Astrocyte (in vitro differentiated cells and primary cell): ENCODE results near the gene MYO3B. TPM values are rescaled to one million over a fixed set of nuclear protein-coding genes. Genes with fewer than 3 reads are reported as not detected.

Source experiments
- DNase-seq: peaks from one replicate; pipeline ENCODE4 v3.0.0-alpha.2; 2010; ENCODE audit warnings: low read depth
- FAIRE-seq: peaks from 2 replicates; lab custom pipeline; 2011; peaks lifted over from hg19 to GRCh38; lab: Jason Lieb, UNC
- H2AFZ ChIP-seq: 2 replicates; pipeline ENCODE4 v1.6.0; 2012; ENCODE audit warnings: low read depth, low read length, inconsistent platforms
- H3K27ac ChIP-seq: 2 replicates; pipeline ENCODE4 v1.5.1; 2011; ENCODE audit warnings: low read depth, low read length, inconsistent platforms
- H3K27me3 ChIP-seq: 2 replicates; pipeline ENCODE4 v1.6.0; 2011; ENCODE audit warnings: low read length, inconsistent platforms; ENCODE audit not compliant: insufficient read depth
- H3K36me3 ChIP-seq: 2 replicates; pipeline ENCODE4 v1.5.1; 2011; ENCODE audit warnings: low read length, inconsistent platforms; ENCODE audit not compliant: insufficient read depth
- H3K4me1 ChIP-seq: 2 replicates; pipeline ENCODE4 v1.5.1; 2011; ENCODE audit warnings: low read length, inconsistent platforms; ENCODE audit not compliant: insufficient read depth
- H3K4me2 ChIP-seq: 2 replicates; pipeline ENCODE4 v1.6.0; 2012; ENCODE audit warnings: low read length, inconsistent platforms
- H3K4me3 ChIP-seq: 2 replicates; pipeline ENCODE4 v1.5.1; 2011; ENCODE audit warnings: low read depth, mild to moderate bottlenecking, low read length, inconsistent platforms; ENCODE audit not compliant: insufficient read depth
- H3K79me2 ChIP-seq: 2 replicates; pipeline ENCODE4 v1.6.0; 2012; ENCODE audit warnings: mild to moderate bottlenecking, low read length, inconsistent platforms; ENCODE audit not compliant: insufficient read depth
- H3K9ac ChIP-seq: 2 replicates; pipeline ENCODE4 v1.6.0; 2012; ENCODE audit warnings: mild to moderate bottlenecking, low read length, inconsistent platforms
- H3K9me3 ChIP-seq: 2 replicates; pipeline ENCODE4 v1.5.1; 2012; ENCODE audit warnings: low read depth, mild to moderate bottlenecking, low read length, inconsistent platforms; ENCODE audit not compliant: insufficient read depth
- H4K20me1 ChIP-seq: 2 replicates; pipeline ENCODE4 v1.6.0; 2012; ENCODE audit warnings: low read length, inconsistent platforms; ENCODE audit not compliant: insufficient read depth
- H3K27ac Mint-ChIP-seq: one replicate; pipeline ENCODE4 v1.8.0; 2021; ENCODE audit warnings: mild to moderate bottlenecking, mixed read lengths; ENCODE audit not compliant: unreplicated experiment
- H3K27me3 Mint-ChIP-seq: one replicate; pipeline ENCODE4 v1.8.0; 2021; ENCODE audit warnings: low read depth, mixed read lengths; ENCODE audit not compliant: unreplicated experiment
- H3K36me3 Mint-ChIP-seq: one replicate; pipeline ENCODE4 v1.8.0; 2021; ENCODE audit warnings: low read depth, mixed read lengths; ENCODE audit not compliant: unreplicated experiment
- H3K4me1 Mint-ChIP-seq: one replicate; pipeline ENCODE4 v1.8.0; 2021; ENCODE audit warnings: low read depth, mixed read lengths; ENCODE audit not compliant: unreplicated experiment
- H3K4me3 Mint-ChIP-seq: one replicate; pipeline ENCODE4 v1.8.0; 2021; ENCODE audit warnings: mild to moderate bottlenecking, moderate library complexity, mixed read lengths; ENCODE audit not compliant: unreplicated experiment
- H3K9me3 Mint-ChIP-seq: one replicate; pipeline ENCODE4 v1.8.0; 2021; ENCODE audit warnings: mild to moderate bottlenecking, mixed read lengths; ENCODE audit not compliant: unreplicated experiment
- EZH2 ChIP-seq: IDR thresholded peaks from 2 replicates; pipeline ENCODE4 v1.6.1; 2012; ENCODE audit warnings: mild to moderate bottlenecking, low read length, inconsistent platforms; ENCODE audit not compliant: insufficient read depth
- total RNA-seq: library from RNA; stranded (reverse); gene quantifications from 2 replicates; pipeline ENCODE4 v1.2.1, GENCODE V29; 2021
- TF ChIP-seq, protein P1 (sequence below): IDR thresholded peaks from 2 replicates; pipeline ENCODE4 v1.5.1; 2011; ENCODE audit warnings: low read depth, mild to moderate bottlenecking, inconsistent platforms, low read length, moderate library complexity; ENCODE audit not compliant: insufficient read depth

MYO3B gene
- total RNA-seq, 1 donor from 2014 or later = not detected

GRCh38 chr2:170204298-170204951 lies 26.5 kb downstream of the MYO3B start:
- no peaks in the 10 kb centered on the region for H3K27me3 ChIP-seq
- TF ChIP-seq EZH2 = no peak
- TF ChIP-seq, protein P1, sequence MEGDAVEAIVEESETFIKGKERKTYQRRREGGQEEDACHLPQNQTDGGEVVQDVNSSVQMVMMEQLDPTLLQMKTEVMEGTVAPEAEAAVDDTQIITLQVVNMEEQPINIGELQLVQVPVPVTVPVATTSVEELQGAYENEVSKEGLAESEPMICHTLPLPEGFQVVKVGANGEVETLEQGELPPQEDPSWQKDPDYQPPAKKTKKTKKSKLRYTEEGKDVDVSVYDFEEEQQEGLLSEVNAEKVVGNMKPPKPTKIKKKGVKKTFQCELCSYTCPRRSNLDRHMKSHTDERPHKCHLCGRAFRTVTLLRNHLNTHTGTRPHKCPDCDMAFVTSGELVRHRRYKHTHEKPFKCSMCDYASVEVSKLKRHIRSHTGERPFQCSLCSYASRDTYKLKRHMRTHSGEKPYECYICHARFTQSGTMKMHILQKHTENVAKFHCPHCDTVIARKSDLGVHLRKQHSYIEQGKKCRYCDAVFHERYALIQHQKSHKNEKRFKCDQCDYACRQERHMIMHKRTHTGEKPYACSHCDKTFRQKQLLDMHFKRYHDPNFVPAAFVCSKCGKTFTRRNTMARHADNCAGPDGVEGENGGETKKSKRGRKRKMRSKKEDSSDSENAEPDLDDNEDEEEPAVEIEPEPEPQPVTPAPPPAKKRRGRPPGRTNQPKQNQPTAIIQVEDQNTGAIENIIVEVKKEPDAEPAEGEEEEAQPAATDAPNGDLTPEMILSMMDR = no peak
- H3K9ac ChIP-seq = no peak overlapping the region
- H3K4me3 ChIP-seq = no peak overlapping the region
- H3K27ac ChIP-seq = no peak overlapping the region
- Mint-ChIP-seq H3K9me3 (peaks cover 6% of the 10 kb centered on the region), H3K4me3 (no peak overlapping the region), H3K36me3 (no peaks in the 10 kb centered on the region), H3K4me1 (peaks cover 5% of the 10 kb centered on the region), H3K27me3 (no peaks in the 10 kb centered on the region), H3K27ac (no peak overlapping the region)
- H3K4me2 ChIP-seq = no peak overlapping the region
- no peaks in the 10 kb centered on the region for H3K4me1 ChIP-seq
- FAIRE-seq (no peak), DNase-seq (no peak)
- no peak overlapping the region for H2AFZ ChIP-seq
- no peaks in the 10 kb centered on the region for H3K79me2 ChIP-seq
- no peaks in the 10 kb centered on the region for H4K20me1 ChIP-seq
- H3K36me3 ChIP-seq = no peaks in the 10 kb centered on the region
- no peaks in the 10 kb centered on the region for H3K9me3 ChIP-seq

GRCh38 chr2:170206246-170206645 lies 28.3 kb downstream of the MYO3B start:
- Histone ChIP-seq H3K4me3 (no peak overlapping the region), H3K36me3 (no peaks in the 10 kb centered on the region), H2AFZ (no peak overlapping the region), H3K4me1 (no peaks in the 10 kb centered on the region), H3K27me3 (no peaks in the 10 kb centered on the region), H3K9ac (no peak overlapping the region), H4K20me1 (no peaks in the 10 kb centered on the region), H3K79me2 (no peaks in the 10 kb centered on the region), H3K4me2 (no peak overlapping the region), H3K27ac (no peak overlapping the region), H3K9me3 (no peaks in the 10 kb centered on the region)
- no peak for TF ChIP-seq EZH2
- TF ChIP-seq, protein P1 = no peak
- peaks cover 9% of the 10 kb centered on the region for H3K9me3 Mint-ChIP-seq
- no peak for DNase-seq
- H3K36me3 Mint-ChIP-seq = no peaks in the 10 kb centered on the region
- no peak overlapping the region for H3K27ac Mint-ChIP-seq
- peaks cover 5% of the 10 kb centered on the region for H3K4me1 Mint-ChIP-seq
- no peak for FAIRE-seq
- H3K27me3 Mint-ChIP-seq = no peaks in the 10 kb centered on the region
- no peak overlapping the region for H3K4me3 Mint-ChIP-seq

- Histone ChIP-seq H3K27ac (no peak overlapping the region), H3K36me3 (no peaks in the 10 kb centered on the region), H3K79me2 (no peaks in the 10 kb centered on the region), H2AFZ (no peak overlapping the region), H3K9me3 (no peaks in the 10 kb centered on the region), H3K4me2 (no peak overlapping the region), H3K27me3 (no peaks in the 10 kb centered on the region), H4K20me1 (no peaks in the 10 kb centered on the region), H3K9ac (no peak overlapping the region), H3K4me1 (no peaks in the 10 kb centered on the region), H3K4me3 (no peak overlapping the region)
- H3K9me3 Mint-ChIP-seq = peaks cover 9% of the 10 kb centered on the region
- H3K4me3 Mint-ChIP-seq = no peak overlapping the region
- no peak overlapping the region for H3K27ac Mint-ChIP-seq
- DNase-seq (no peak), FAIRE-seq (no peak)
- no peaks in the 10 kb centered on the region for H3K27me3 Mint-ChIP-seq
- no peaks in the 10 kb centered on the region for H3K36me3 Mint-ChIP-seq
- peaks cover 5% of the 10 kb centered on the region for H3K4me1 Mint-ChIP-seq
- TF ChIP-seq, protein P1 = no peak
- TF ChIP-seq EZH2 = no peak
Measured at GRCh38 chr2:170206805-170207407, 29.0 kb downstream of the MYO3B start.
